GM18951 (cell line): ENCODE measurements around the gene RNF183.

ENCODE experiments used
- POLR2A ChIP-seq: IDR thresholded peaks from 4 replicates; pipeline ENCODE4 v1.6.1; 2011; ENCODE audit warnings: mild to moderate bottlenecking; ENCODE audit not compliant: insufficient read length, insufficient read depth; ENCODE audit errors: extremely low read depth
- in situ Hi-C: fragments of 300-500 bp; cut with MboI; formaldehyde crosslinking; loops from one replicate; pipeline ENCODE4 v1.12.0; 2022; ENCODE audit warnings: low sequenced_read_pairs, mixed read lengths, inconsistent platforms; ENCODE audit not compliant: unreplicated experiment

The RNF183 gene, protein sequence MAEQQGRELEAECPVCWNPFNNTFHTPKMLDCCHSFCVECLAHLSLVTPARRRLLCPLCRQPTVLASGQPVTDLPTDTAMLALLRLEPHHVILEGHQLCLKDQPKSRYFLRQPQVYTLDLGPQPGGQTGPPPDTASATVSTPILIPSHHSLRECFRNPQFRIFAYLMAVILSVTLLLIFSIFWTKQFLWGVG

GRCh38 chr9:113302792-113303418 is at the start of gene RNF183:
RNF183 (minus strand) TSS chr9:113303376; CDS start chr9:113298184, 5,192 bp downstream.
- TF ChIP-seq POLR2A, result no peak

GRCh38 chr9:113352411-113352810 is 49.2 kb upstream of the RNF183 start:
- in situ Hi-C loops, result no loop called here

More at GRCh38 chr9:113302792-113303418, at the start of gene RNF183:
- in situ Hi-C loops, result no loop called here

GRCh38 chr9:113352006-113352405 is 48.8 kb upstream of the RNF183 start:
- in situ Hi-C loops, result no loop called here
- no peak for TF ChIP-seq POLR2A

More at GRCh38 chr9:113352411-113352810, 49.2 kb upstream of the RNF183 start:
- TF ChIP-seq POLR2A, result no peak

- in situ Hi-C loops, result no loop called here
- TF ChIP-seq POLR2A, result no peak
Observed at GRCh38 chr9:113350937-113351336, 47.8 kb upstream of the RNF183 start.

GRCh38 chr9:113350107-113350661 is 47.0 kb upstream of the RNF183 start:
- no peak for TF ChIP-seq POLR2A
- in situ Hi-C loops, result no loop called here

DNA sequence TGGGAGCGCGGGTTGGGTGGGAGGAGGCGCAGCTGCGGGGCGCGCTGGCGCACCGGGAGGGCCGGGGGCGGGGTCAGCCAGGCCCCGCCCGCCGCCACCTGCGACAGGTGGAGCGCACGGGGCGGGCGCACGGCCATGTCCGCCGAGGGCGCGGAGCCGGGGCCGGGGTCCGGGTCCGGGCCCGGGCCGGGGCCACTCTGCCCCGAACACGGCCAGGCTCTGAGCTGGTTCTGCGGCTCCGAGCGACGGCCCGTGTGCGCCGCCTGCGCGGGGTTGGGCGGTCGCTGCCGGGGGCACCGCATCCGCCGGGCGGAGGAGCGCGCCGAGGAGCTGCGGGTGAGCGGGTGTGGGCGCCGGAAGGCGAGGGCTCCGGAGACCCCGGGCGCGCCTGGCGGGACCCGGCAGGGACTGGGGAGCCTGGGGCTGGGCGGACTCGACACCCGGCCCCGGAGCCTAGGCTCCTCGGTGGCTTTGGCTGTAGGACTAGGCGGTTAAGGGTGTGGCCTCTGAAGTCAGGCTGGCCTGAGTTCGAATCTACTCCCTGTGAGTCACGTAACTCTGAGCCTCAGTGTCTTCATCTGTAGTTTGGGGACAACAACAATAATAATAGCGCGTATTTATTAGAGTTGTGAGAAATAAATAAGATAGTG is 46.4 kb upstream of the RNF183 start, which contains the start of gene BSPRY:
Gene BSPRY, plus strand, starts transcription at position 97 of the 650 bp plus-strand sequence. Its CDS starts 39 bp downstream, at position 136.
- TF ChIP-seq POLR2A, result peak; percentile 13
- in situ Hi-C loops, result no loop called here

DNA sequence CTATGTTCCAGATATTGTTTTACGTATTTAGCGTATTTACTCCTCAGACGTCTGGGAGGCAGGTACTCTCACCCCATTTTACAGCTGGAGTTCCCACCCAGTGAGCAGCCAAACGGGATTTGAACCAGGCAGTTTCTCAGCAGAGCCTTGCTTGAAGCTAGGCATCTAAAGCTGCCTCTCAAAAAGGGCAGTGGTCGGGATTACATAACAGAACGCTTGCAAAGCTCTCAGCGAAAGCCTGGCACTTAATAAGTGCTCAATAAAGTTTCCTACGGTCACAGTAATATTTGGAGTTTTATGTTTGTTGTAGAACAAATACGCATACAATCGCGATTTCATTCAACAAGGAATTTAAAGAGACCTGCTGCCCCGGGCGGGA is 45.9 kb upstream of the RNF183 start:
- in situ Hi-C loops, result no loop called here
- TF ChIP-seq POLR2A, result no peak

DNA sequence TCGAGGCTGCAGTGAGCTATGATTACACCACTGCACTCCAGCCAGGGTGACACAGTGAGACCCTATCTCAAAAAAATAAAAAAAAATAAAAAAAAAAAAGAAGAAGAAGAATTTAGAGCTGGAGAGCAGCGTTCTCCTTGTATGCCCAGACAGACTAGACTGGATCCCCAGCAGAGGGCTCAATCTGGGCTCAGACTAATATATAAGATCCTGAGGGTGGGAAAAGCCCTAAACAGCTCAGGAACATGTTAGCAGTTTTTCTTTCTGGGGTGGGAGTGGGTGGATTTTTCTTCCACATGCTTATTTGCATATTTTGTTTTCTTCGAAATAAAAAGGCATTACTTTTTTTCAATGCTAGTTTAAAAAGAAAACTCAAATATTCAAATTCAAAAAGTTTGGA is 45.3 kb upstream of the RNF183 start:
- no peak for TF ChIP-seq POLR2A
- in situ Hi-C loops, result no loop called here

GRCh38 chr9:113345671-113346070 is 42.5 kb upstream of the RNF183 start:
- in situ Hi-C loops, result no loop called here
- no peak for TF ChIP-seq POLR2A

GRCh38 chr9:113345190-113345589 is 42.0 kb upstream of the RNF183 start:
- in situ Hi-C loops, result no loop called here
- no peak for TF ChIP-seq POLR2A

DNA sequence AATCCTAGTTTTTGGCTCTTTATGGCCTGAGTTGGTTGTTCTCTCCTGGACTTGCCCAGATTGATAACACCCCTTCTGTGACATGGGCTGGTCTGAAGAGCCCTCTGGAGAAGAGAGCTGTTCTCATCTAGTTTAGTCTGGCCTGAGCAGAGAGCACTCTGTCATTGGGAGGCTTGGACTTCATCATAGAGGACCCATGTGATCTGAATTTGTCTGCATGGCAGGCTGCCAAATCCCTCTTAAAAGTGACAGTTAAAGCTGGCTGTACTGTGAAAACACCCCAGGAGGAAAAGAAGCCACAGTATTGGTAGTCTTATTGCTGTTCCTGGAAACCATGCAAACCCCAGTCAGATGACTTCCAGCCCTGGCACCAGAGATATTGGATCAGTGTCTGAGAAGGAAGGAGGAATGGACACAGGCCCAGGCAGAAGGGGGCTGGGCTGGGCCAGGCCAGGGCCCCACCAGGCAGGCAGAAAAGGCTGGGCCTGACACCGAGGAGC is 40.6 kb upstream of the RNF183 start:
- in situ Hi-C loops, result no loop called here
- no peak for TF ChIP-seq POLR2A

DNA sequence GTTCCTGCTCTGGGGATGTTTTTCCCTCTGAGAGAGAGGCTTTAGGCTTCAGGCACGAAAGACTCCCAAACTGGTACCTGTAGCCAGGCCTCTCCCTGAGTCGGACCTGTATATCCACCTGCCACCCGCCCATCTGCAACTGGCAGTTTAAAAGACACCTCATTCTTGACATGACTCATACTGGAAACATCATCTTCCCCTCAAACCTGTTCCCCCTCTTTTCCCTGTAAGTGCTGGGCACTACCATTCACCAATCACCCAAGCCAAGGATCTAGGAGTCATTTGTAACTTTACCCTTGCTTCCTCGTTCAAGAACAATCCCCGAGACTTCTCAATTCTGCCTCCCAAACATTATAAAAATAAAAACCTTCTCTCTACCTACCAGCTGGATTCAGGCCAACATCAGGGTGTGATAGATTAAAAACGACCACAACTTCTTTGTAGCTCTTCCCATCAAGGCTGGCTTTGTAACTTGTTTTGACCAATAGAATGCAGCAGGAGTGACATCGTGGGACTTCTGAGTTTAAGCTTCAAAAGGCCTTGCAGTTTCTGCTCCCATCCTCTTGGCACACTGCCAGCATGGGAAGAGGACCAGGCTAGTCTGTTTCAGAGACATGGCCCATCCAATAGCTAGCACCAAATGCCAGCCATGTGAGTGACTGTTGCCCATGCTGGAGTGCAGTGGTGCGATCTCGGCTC is 38.7 kb upstream of the RNF183 start:
- no peak for TF ChIP-seq POLR2A

More for the DNA sequence above, 38.7 kb upstream of the RNF183 start:
- in situ Hi-C loops, result no loop called here
